Common myeloid progenitor, CD34-positive (primary cell): Measurements from ENCODE around the gene ATXN3L.

Source experiments
- CTCF ChIA-PET: fragments of 350-600 bp; sonication (Branson Sonifier 250); formaldehyde crosslinking; loops from one replicate; lab custom pipeline; 2021; ENCODE audit warnings: antibody characterized with exemption; lab: Charles Lee
- POLR2A ChIA-PET: fragments of 350-600 bp; sonication (Branson Sonifier 250); formaldehyde crosslinking; loops from one replicate; lab custom pipeline; 2021; ENCODE audit warnings: antibody characterized with exemption; lab: Charles Lee
- DNase-seq, 3 donors: peaks; one replicate each; pipeline versions ENCODE4 v3.0.0 to v3.0.0-alpha.2; 2013
- H3K27ac ChIP-seq, 2 experiments: 1 replicate in 1 of 2; 2 replicates in 1 of 2; pipeline ENCODE4 v1.7.0; 2013; ENCODE audit warnings: inconsistent platforms in 2 of 2, low read length in 2 of 2, mild to moderate bottlenecking in 2 of 2, low read depth in 1 of 2, moderate library complexity in 1 of 2; ENCODE audit not compliant: severe bottlenecking in 2 of 2, insufficient read depth in 1 of 2, poor library complexity in 1 of 2
- H3K27me3 ChIP-seq, 5 experiments: replicated peaks in 2 of 5; 1 replicate in 3 of 5; 2 replicates in 2 of 5; pipeline versions ENCODE4 v1.6.1 to v1.7.0; 2013; ENCODE audit warnings: low read length in 4 of 5, mild to moderate bottlenecking in 2 of 5, moderate library complexity in 2 of 5, inconsistent platforms in 1 of 5; ENCODE audit not compliant: insufficient read depth in 5 of 5, control insufficient read depth in 4 of 5
- H3K36me3 ChIP-seq, 4 experiments: 1 replicate in 2 of 4; 2 replicates in 2 of 4; pipeline versions ENCODE4 v1.6.1 to v1.7.0; 2013; ENCODE audit warnings: low read length in 3 of 4, control low read depth in 1 of 4, mild to moderate bottlenecking in 1 of 4; ENCODE audit not compliant: control insufficient read depth in 4 of 4, insufficient read depth in 4 of 4
- H3K4me1 ChIP-seq, 4 experiments: 1 replicate in 3 of 4; 2 replicates in 1 of 4; pipeline versions ENCODE4 v1.6.1 to v1.7.1; 2013; ENCODE audit warnings: low read length in 3 of 4, mild to moderate bottlenecking in 3 of 4, control low read depth in 1 of 4, inconsistent platforms in 1 of 4, moderate library complexity in 1 of 4; ENCODE audit not compliant: control insufficient read depth in 4 of 4, insufficient read depth in 4 of 4; ENCODE audit errors: control extremely low read depth in 1 of 4
- H3K4me3 ChIP-seq, 7 experiments: 1 replicate in 4 of 7; 2 replicates in 3 of 7; pipeline versions ENCODE4 v1.5.1 to v1.7.0; 2013; ENCODE audit warnings: mild to moderate bottlenecking in 7 of 7, low read length in 6 of 7, moderate library complexity in 6 of 7, inconsistent platforms in 2 of 7, low read depth in 2 of 7, control low read depth in 1 of 7; ENCODE audit not compliant: insufficient read depth in 4 of 7, control insufficient read depth in 1 of 7; ENCODE audit errors: extremely low read depth in 1 of 7
- H3K9me3 ChIP-seq, 5 experiments: 1 replicate in 4 of 5; 2 replicates in 1 of 5; pipeline versions ENCODE4 v1.6.1 to v1.7.1; 2013; ENCODE audit warnings: low read length in 4 of 5, mild to moderate bottlenecking in 2 of 5, inconsistent platforms in 1 of 5, low read depth in 1 of 5, moderate library complexity in 1 of 5; ENCODE audit not compliant: control insufficient read depth in 4 of 5, insufficient read depth in 2 of 5; ENCODE audit errors: control extremely low read depth in 1 of 5
- WGBS: methylation state at CpG from one replicate; pipeline ENCODE4 v1.1.5; 2013; ENCODE audit not compliant: insufficient coverage; 5-methylcytosine and 5-hydroxymethylcytosine counted together

Gene ATXN3L

GRCh38 chrX:13357925-13358324 is 38.1 kb upstream of the ATXN3L start:
- no peaks in the 10 kb centered on the region for H3K9me3 ChIP-seq
- POLR2A ChIA-PET, result no interaction called here
- H3K27me3 ChIP-seq, result peaks cover 0 to 5% (median 0%) of the 10 kb centered on the region in 5 experiments
- H3K36me3 ChIP-seq, result no peaks in the 10 kb centered on the region
- CTCF ChIA-PET, result no interaction called here
- WGBS, result no CpG with 5 or more reads among the region's 1 CpG
- no peak overlapping the region for H3K4me3 ChIP-seq
- H3K27ac ChIP-seq, result no peak overlapping the region
- DNase-seq, result peak in 2 of 3 donors; percentile 31 to 46
- H3K4me1 ChIP-seq, result peaks cover 0 to 5% (median 2%) of the 10 kb centered on the region in 4 experiments

- no peaks in the 10 kb centered on the region for H3K27me3 ChIP-seq
- peaks cover 0 to 4% (median 0%) of the 10 kb centered on the region in 4 experiments for H3K4me1 ChIP-seq
- no peak overlapping the region for H3K4me3 ChIP-seq
- ChIA-PET CTCF (no interaction called here), POLR2A (interaction anchor here (0.6 kb wide), 1 partner anchor 41 kb away, joined by 3 read pairs; no protein-coding TSS in a partner anchor)
- 100% methylated on average over 1 of the region's 2 CpGs for WGBS
- no peak overlapping the region for H3K27ac ChIP-seq
- no peak for DNase-seq
- H3K36me3 ChIP-seq, result no peaks in the 10 kb centered on the region
- no peaks in the 10 kb centered on the region for H3K9me3 ChIP-seq
Measured at GRCh38 chrX:13346646-13347045, 26.8 kb upstream of the ATXN3L start.

GRCh38 chrX:13345438-13345837 is 25.6 kb upstream of the ATXN3L start:
- 83% methylated on average over 1 of the region's 2 CpGs for WGBS
- POLR2A ChIA-PET, result no interaction called here
- no peak for DNase-seq
- no peaks in the 10 kb centered on the region for H3K9me3 ChIP-seq
- H3K27ac ChIP-seq, result no peak overlapping the region
- no peaks in the 10 kb centered on the region for H3K36me3 ChIP-seq
- H3K27me3 ChIP-seq, result no peaks in the 10 kb centered on the region
- H3K4me1 ChIP-seq, result peaks cover 0 to 4% (median 0%) of the 10 kb centered on the region in 4 experiments
- CTCF ChIA-PET, result no interaction called here
- H3K4me3 ChIP-seq, result no peak overlapping the region

GRCh38 chrX:13345037-13345436 is 25.2 kb upstream of the ATXN3L start:
- H3K9me3 ChIP-seq, result no peaks in the 10 kb centered on the region
- no peak overlapping the region for H3K27ac ChIP-seq
- ChIA-PET CTCF (no interaction called here), POLR2A (no interaction called here)
- no CpG with 5 or more reads among the region's 4 CpGs for WGBS
- DNase-seq, result peak; percentile 4 to 58 (median 58)
- H3K27me3 ChIP-seq, result no peaks in the 10 kb centered on the region
- no peaks in the 10 kb centered on the region for H3K36me3 ChIP-seq
- H3K4me3 ChIP-seq, result no peak overlapping the region
- peaks cover 0 to 4% (median 0%) of the 10 kb centered on the region in 4 experiments for H3K4me1 ChIP-seq

GRCh38 chrX:13341491-13342101 is 21.7 kb upstream of the ATXN3L start:
- Histone ChIP-seq H3K4me3 (no peak overlapping the region), H3K9me3 (no peaks in the 10 kb centered on the region), H3K4me1 (peaks cover 0 to 4% (median 0%) of the 10 kb centered on the region in 4 experiments), H3K27ac (no peak overlapping the region), H3K36me3 (no peaks in the 10 kb centered on the region), H3K27me3 (no peaks in the 10 kb centered on the region)
- CTCF ChIA-PET, result no interaction called here
- POLR2A ChIA-PET, result no interaction called here
- WGBS, result 80% methylated on average over 1 of the region's 3 CpGs
- no peak for DNase-seq

- CTCF ChIA-PET, result no interaction called here
- no peaks in the 10 kb centered on the region for H3K27me3 ChIP-seq
- H3K9me3 ChIP-seq, result no peaks in the 10 kb centered on the region
- DNase-seq, result no peak
- peaks cover 0 to 4% (median 0%) of the 10 kb centered on the region in 4 experiments for H3K4me1 ChIP-seq
- H3K27ac ChIP-seq, result no peak overlapping the region
- H3K36me3 ChIP-seq, result no peaks in the 10 kb centered on the region
- no peak overlapping the region for H3K4me3 ChIP-seq
- WGBS, result 87% methylated on average over 10 of the region's 10 CpGs
- POLR2A ChIA-PET, result no interaction called here
Measured at GRCh38 chrX:13340182-13340791, 20.4 kb upstream of the ATXN3L start.

- WGBS, result 79% methylated on average over 2 of the region's 3 CpGs
- H3K27me3 ChIP-seq, result no peaks in the 10 kb centered on the region
- DNase-seq, result no peak
- no peaks in the 10 kb centered on the region for H3K9me3 ChIP-seq
- H3K27ac ChIP-seq, result no peak overlapping the region
- CTCF ChIA-PET, result no interaction called here
- no peaks in the 10 kb centered on the region for H3K4me1 ChIP-seq
- no peaks in the 10 kb centered on the region for H3K36me3 ChIP-seq
- POLR2A ChIA-PET, result no interaction called here
- no peak overlapping the region for H3K4me3 ChIP-seq
Measured at GRCh38 chrX:13339607-13340006, 19.8 kb upstream of the ATXN3L start.
